Liver (tissue), 3 donors: ENCODE data around the gene POLDIP3.
"Not testable (repeated sequence)": the region's sequence is repeated elsewhere in the genome, so short reads cannot be mapped to it uniquely, and the experiment has no call there.

Source experiments
- CTCF ChIP-seq: fragments of 150-350 bp; IDR thresholded peaks from 2 replicates; pipeline ENCODE4 v1.5.1; 2017; ENCODE audit warnings: improper control_type of control experiment, low read depth, low read length; ENCODE audit not compliant: missing input control
- RXRA ChIP-seq, 2 donors: IDR thresholded peaks; 2 replicates each; pipeline ENCODE4 v1.6.1; 2017 to 2018; ENCODE audit warnings: antibody characterized with exemption in 2 of 2, mild to moderate bottlenecking in 1 of 2
- YY1 ChIP-seq: IDR thresholded peaks from 2 replicates; pipeline ENCODE4 v1.6.1; 2016; ENCODE audit warnings: antibody characterized with exemption, mild to moderate bottlenecking
- TF ChIP-seq, protein P1 (sequence below): IDR thresholded peaks from 2 replicates; pipeline ENCODE4 v1.6.1; 2016; ENCODE audit warnings: antibody characterized with exemption, mild to moderate bottlenecking
- donor health status: healthy.
- donor health status: healthy.

GRCh38 chr22:42539236-42539771, 75.4 kb downstream of the POLDIP3 start:
- TF ChIP-seq RXRA (IDR thresholded peaks at IDR 0.05); CTCF; YY1: not testable (repeated sequence)
- TF ChIP-seq, protein P1, sequence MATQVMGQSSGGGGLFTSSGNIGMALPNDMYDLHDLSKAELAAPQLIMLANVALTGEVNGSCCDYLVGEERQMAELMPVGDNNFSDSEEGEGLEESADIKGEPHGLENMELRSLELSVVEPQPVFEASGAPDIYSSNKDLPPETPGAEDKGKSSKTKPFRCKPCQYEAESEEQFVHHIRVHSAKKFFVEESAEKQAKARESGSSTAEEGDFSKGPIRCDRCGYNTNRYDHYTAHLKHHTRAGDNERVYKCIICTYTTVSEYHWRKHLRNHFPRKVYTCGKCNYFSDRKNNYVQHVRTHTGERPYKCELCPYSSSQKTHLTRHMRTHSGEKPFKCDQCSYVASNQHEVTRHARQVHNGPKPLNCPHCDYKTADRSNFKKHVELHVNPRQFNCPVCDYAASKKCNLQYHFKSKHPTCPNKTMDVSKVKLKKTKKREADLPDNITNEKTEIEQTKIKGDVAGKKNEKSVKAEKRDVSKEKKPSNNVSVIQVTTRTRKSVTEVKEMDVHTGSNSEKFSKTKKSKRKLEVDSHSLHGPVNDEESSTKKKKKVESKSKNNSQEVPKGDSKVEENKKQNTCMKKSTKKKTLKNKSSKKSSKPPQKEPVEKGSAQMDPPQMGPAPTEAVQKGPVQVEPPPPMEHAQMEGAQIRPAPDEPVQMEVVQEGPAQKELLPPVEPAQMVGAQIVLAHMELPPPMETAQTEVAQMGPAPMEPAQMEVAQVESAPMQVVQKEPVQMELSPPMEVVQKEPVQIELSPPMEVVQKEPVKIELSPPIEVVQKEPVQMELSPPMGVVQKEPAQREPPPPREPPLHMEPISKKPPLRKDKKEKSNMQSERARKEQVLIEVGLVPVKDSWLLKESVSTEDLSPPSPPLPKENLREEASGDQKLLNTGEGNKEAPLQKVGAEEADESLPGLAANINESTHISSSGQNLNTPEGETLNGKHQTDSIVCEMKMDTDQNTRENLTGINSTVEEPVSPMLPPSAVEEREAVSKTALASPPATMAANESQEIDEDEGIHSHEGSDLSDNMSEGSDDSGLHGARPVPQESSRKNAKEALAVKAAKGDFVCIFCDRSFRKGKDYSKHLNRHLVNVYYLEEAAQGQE, result not testable (repeated sequence)
